PC-9 (cell line): ENCODE results near the gene TXLNA. TPM values are rescaled to one million over a fixed set of nuclear protein-coding genes. Genes with fewer than 3 reads are reported as not detected.

ENCODE experiments used
- BruUV-seq: library from RNA; stranded (reverse); fragments of 400-500 nt; replicated peaks from 2 replicates; lab custom pipeline; 2021; lab: Mats Ljungman, UMichigan
- CTCF ChIA-PET: fragments of 300-600 bp; sonication (Branson Sonifier 250); formaldehyde crosslinking; loops from one replicate; lab custom pipeline; 2022; ENCODE audit warnings: antibody characterized with exemption; lab: Charles Lee
- POLR2A ChIA-PET: fragments of 300-600 bp; sonication (Branson Sonifier 250); formaldehyde crosslinking; loops from one replicate; lab custom pipeline; 2022; ENCODE audit warnings: antibody characterized with exemption; ENCODE audit not compliant: unreplicated experiment; lab: Charles Lee
- DNase-seq, 2 experiments: peaks; one replicate each; pipeline versions ENCODE4 v3.0.0 to v3.0.0-alpha.2; 2015 to 2022; ENCODE audit warnings: mixed read lengths in 1 of 2
- H2AFZ ChIP-seq: fragments of 200-600 bp; sonication (generic); 2 replicates; pipeline ENCODE4 v1.8.1; 2017; ENCODE audit warnings: antibody characterized with exemption
- H3F3A ChIP-seq: fragments of 200-600 bp; sonication (generic); 2 replicates; pipeline ENCODE4 v1.8.1; 2017; ENCODE audit warnings: antibody characterized with exemption, mild to moderate bottlenecking, low read depth; ENCODE audit not compliant: insufficient read depth
- H3K27ac ChIP-seq: fragments of 200-600 bp; sonication (generic); 2 replicates; pipeline ENCODE4 v1.6.1; 2016; ENCODE audit warnings: mixed run types
- H3K27me3 ChIP-seq: fragments of 200-600 bp; sonication (generic); 2 replicates; pipeline ENCODE4 v1.6.1; 2016; ENCODE audit warnings: low read depth, mixed run types; ENCODE audit not compliant: insufficient read depth
- H3K36me3 ChIP-seq: fragments of 200-600 bp; sonication (generic); 2 replicates; pipeline ENCODE4 v1.6.1; 2016; ENCODE audit warnings: low read depth, mixed run types
- H3K4me1 ChIP-seq: fragments of 200-600 bp; sonication (generic); replicated peaks from 2 replicates; pipeline ENCODE4 v1.6.1; 2016; ENCODE audit warnings: mixed run types; ENCODE audit not compliant: insufficient read depth
- H3K4me2 ChIP-seq: fragments of 200-600 bp; sonication (generic); 2 replicates; pipeline ENCODE4 v1.6.1; 2017; ENCODE audit warnings: mixed run types
- H3K4me3 ChIP-seq: fragments of 200-600 bp; sonication (generic); 2 replicates; pipeline ENCODE4 v1.6.1; 2016; ENCODE audit warnings: mixed run types
- H3K79me2 ChIP-seq: fragments of 200-600 bp; sonication (generic); 2 replicates; pipeline ENCODE4 v1.6.1; 2017; ENCODE audit warnings: low read depth, mixed run types
- H3K9me2 ChIP-seq: fragments of 200-600 bp; sonication (generic); 2 replicates; pipeline ENCODE4 v1.8.1; 2017; ENCODE audit warnings: mild to moderate bottlenecking; ENCODE audit not compliant: insufficient read depth
- H3K9me3 ChIP-seq: fragments of 200-600 bp; sonication (generic); 2 replicates; pipeline ENCODE4 v1.8.1; 2016; ENCODE audit warnings: low read depth; ENCODE audit not compliant: insufficient read depth
- H4K20me1 ChIP-seq: fragments of 200-600 bp; sonication (generic); 2 replicates; pipeline ENCODE4 v1.8.1; 2017; ENCODE audit not compliant: insufficient read depth
- CTCF ChIP-seq: fragments of 200-600 bp; sonication (generic); conservative IDR thresholded peaks from 2 replicates; pipeline ENCODE4 v1.6.1; 2017; ENCODE audit warnings: mixed run types, antibody characterized with exemption, mild to moderate bottlenecking, moderate library complexity
- EZH2 ChIP-seq: fragments of 200-600 bp; sonication (generic); IDR thresholded peaks from 2 replicates; pipeline ENCODE4 v1.8.0; 2017; ENCODE audit warnings: antibody characterized with exemption, low read depth
- intact Hi-C: fragments of 100-400 bp; cut with micrococcal nuclease; formaldehyde crosslinking; loops from one replicate; pipeline ENCODE4 v1.10.0; 2022; ENCODE audit not compliant: unreplicated experiment
- total RNA-seq: library from RNA; stranded (reverse); gene quantifications from 2 replicates; pipeline ENCODE4 v1.2.3, GENCODE V29; 2021

TXLNA gene
- total RNA-seq, 1 experiment from 2014 or later: 45.8 TPM

GRCh38 chr1:32247452-32247851, 68.0 kb downstream of the TXLNA start:
- intact Hi-C loops: no loop called here
- ChIA-PET CTCF (no interaction called here), POLR2A (interaction anchor here (0.6 kb wide), 1 partner anchor 84 kb away, joined by 6 read pairs; no protein-coding TSS in a partner anchor)
- no TSS peak for BruUV-seq
- H3K9me2 ChIP-seq: no peaks in the 10 kb centered on the region
- no peak overlapping the region for H3K4me3 ChIP-seq
- no peak overlapping the region for H3K4me2 ChIP-seq
- no peak for DNase-seq
- no peaks in the 10 kb centered on the region for H3K79me2 ChIP-seq
- no peaks in the 10 kb centered on the region for H3K9me3 ChIP-seq
- H3K36me3 ChIP-seq: no peaks in the 10 kb centered on the region
- no peaks in the 10 kb centered on the region for H4K20me1 ChIP-seq
- H2AFZ ChIP-seq: no peak overlapping the region
- H3K4me1 ChIP-seq: no peaks in the 10 kb centered on the region
- H3F3A ChIP-seq: peaks cover 4% of the 10 kb centered on the region; the same call in 1 of the 2 replicates
- no peaks in the 10 kb centered on the region for H3K27me3 ChIP-seq
- TF ChIP-seq EZH2 (no peak), CTCF (no peak)
- H3K27ac ChIP-seq: no peak overlapping the region

Other genes with a start within 250 kb of the TXLNA start
- 149 and 201 TPM in 2 replicates for gene PTP4A2, start 241.3 kb upstream of the TXLNA start, total RNA-seq
- gene KHDRBS1, start 165.8 kb upstream of the TXLNA start, total RNA-seq: 161 and 172 TPM in 2 replicates
- 26.0 and 27.2 TPM in 2 replicates for gene TMEM39B, start 106.7 kb upstream of the TXLNA start, total RNA-seq
- 76.0 and 89.9 TPM in 2 replicates for gene KPNA6, start 71.6 kb upstream of the TXLNA start, total RNA-seq
- gene CCDC28B, start 20.9 kb downstream of the TXLNA start, total RNA-seq: 4.4 and 4.7 TPM in 2 replicates
- 4.9 and 5.0 TPM in 2 replicates for gene IQCC, start 26.0 kb downstream of the TXLNA start, total RNA-seq
- gene DCDC2B, start 29.4 kb downstream of the TXLNA start, total RNA-seq: not detected in 2 replicates
- 14.1 and 18.1 TPM in 2 replicates for gene TMEM234, start 42.7 kb downstream of the TXLNA start, total RNA-seq
- gene EIF3I, start 42.7 kb downstream of the TXLNA start, total RNA-seq: 199 and 229 TPM in 2 replicates
- 1.6 and 2.2 TPM in 2 replicates for gene FAM167B, start 67.5 kb downstream of the TXLNA start, total RNA-seq
- 2.0 and 2.6 TPM in 2 replicates for gene LCK, start 71.6 kb downstream of the TXLNA start, total RNA-seq
- 131 and 171 TPM in 2 replicates for gene HDAC1, start 112.4 kb downstream of the TXLNA start, total RNA-seq
- 91.5 and 117 TPM in 2 replicates for gene MARCKSL1, start 156.6 kb downstream of the TXLNA start, total RNA-seq
- 11.7 and 13.1 TPM in 2 replicates for gene FAM229A, start 182.8 kb downstream of the TXLNA start, total RNA-seq
- gene TSSK3, start 182.9 kb downstream of the TXLNA start, total RNA-seq: 3.8 and 3.9 TPM in 2 replicates
- 74.0 and 76.2 TPM in 2 replicates for gene BSDC1, start 214.8 kb downstream of the TXLNA start, total RNA-seq